GM10266 (cell line): ENCODE results near the gene CD244.

Source experiments
- DNase-seq: peaks from one replicate; pipeline ENCODE4 v3.0.0; 2012; ENCODE audit errors: extremely low spot score
- CTCF ChIP-seq: IDR thresholded peaks from 2 replicates; pipeline ENCODE4 v1.5.1; 2012; ENCODE audit warnings: mild to moderate bottlenecking, low read depth; ENCODE audit not compliant: control insufficient read depth, insufficient read depth; ENCODE audit errors: missing control alignments

Gene CD244

GRCh38 chr1:160865337-160865736, 2.6 kb upstream of the CD244 start:
- no peak for DNase-seq
- no peak for TF ChIP-seq CTCF

GRCh38 chr1:160864173-160864572, 1.5 kb upstream of the CD244 start:
- TF ChIP-seq CTCF: no peak
- no peak for DNase-seq

- TF ChIP-seq CTCF: no peak
- DNase-seq: no peak
Observed at GRCh38 chr1:160863774-160864131, 1.1 kb upstream of the CD244 start.

- no peak for TF ChIP-seq CTCF
- DNase-seq: no peak
Observed at GRCh38 chr1:160863061-160863773, 530 bp upstream of the CD244 start.

GRCh38 chr1:160860840-160861505, 1.7 kb downstream of the CD244 start:
- no peak for DNase-seq
- no peak for TF ChIP-seq CTCF

GRCh38 chr1:160859166-160859565, 3.5 kb downstream of the CD244 start:
- no peak for TF ChIP-seq CTCF
- DNase-seq: no peak

- no peak for DNase-seq
- no peak for TF ChIP-seq CTCF
Observed at GRCh38 chr1:160858507-160858906, 4.2 kb downstream of the CD244 start.
